Neuron (in vitro differentiated cells): ENCODE results near the gene YPEL1.

Source experiments
- H2AFZ ChIP-seq: one replicate; pipeline ENCODE4 v1.6.1; 2013; ENCODE audit warnings: low read depth, mild to moderate bottlenecking, inconsistent platforms, low read length, moderate library complexity
- H3K27me3 ChIP-seq: one replicate; pipeline ENCODE4 v1.6.1; 2013; ENCODE audit warnings: low read length; ENCODE audit not compliant: insufficient read depth
- H3K36me3 ChIP-seq: one replicate; pipeline ENCODE4 v1.6.1; 2013; ENCODE audit warnings: low read length; ENCODE audit not compliant: insufficient read depth
- H3K4me1 ChIP-seq: one replicate; pipeline ENCODE4 v1.6.1; 2013; ENCODE audit warnings: low read length; ENCODE audit not compliant: insufficient read depth
- H3K4me3 ChIP-seq: 2 replicates; pipeline ENCODE4 v1.5.1; 2013; ENCODE audit warnings: mild to moderate bottlenecking, low read length, moderate library complexity
- H3K9me3 ChIP-seq: one replicate; pipeline ENCODE4 v1.6.1; 2013; ENCODE audit warnings: low read length

Gene YPEL1

GRCh38 chr22:21710156-21710555 lies 25.4 kb downstream of the YPEL1 start:
- H2AFZ ChIP-seq = no peak overlapping the region
- H3K36me3 ChIP-seq = peaks cover 36% of the 10 kb centered on the region
- peaks cover 4% of the 10 kb centered on the region for H3K4me1 ChIP-seq
- H3K4me3 ChIP-seq = no peak overlapping the region
- no peaks in the 10 kb centered on the region for H3K9me3 ChIP-seq
- H3K27me3 ChIP-seq = no peaks in the 10 kb centered on the region

- Histone ChIP-seq H3K27me3 (no peaks in the 10 kb centered on the region), H2AFZ (no peak overlapping the region), H3K9me3 (no peaks in the 10 kb centered on the region), H3K4me3 (no peak overlapping the region), H3K36me3 (peaks cover 41% of the 10 kb centered on the region), H3K4me1 (peaks cover 4% of the 10 kb centered on the region)
Observed at GRCh38 chr22:21709688-21710087, 25.9 kb downstream of the YPEL1 start.

DNA sequence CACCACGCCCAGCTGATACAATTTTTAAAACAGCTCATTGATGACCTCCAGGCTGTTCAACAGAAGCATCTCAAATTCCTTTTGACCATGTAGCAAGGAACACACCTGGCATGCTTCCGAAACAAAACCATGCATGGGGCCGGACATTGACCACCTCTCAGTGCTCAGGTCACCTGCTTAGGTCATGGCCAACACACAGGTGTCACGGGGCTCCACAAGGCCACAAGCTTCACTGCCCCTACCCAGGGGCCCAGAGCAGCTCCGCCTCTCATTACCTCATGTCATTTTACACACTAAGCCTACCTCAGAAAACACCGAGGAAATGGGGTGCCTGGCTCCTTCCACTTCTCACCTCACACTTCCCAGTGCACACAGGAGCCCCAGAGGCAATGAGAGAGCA lies 26.6 kb downstream of the YPEL1 start:
- Histone ChIP-seq H3K36me3 (peaks cover 38% of the 10 kb centered on the region), H3K4me1 (no peaks in the 10 kb centered on the region), H3K9me3 (no peaks in the 10 kb centered on the region), H3K4me3 (no peak overlapping the region), H2AFZ (no peak overlapping the region), H3K27me3 (no peaks in the 10 kb centered on the region)

DNA sequence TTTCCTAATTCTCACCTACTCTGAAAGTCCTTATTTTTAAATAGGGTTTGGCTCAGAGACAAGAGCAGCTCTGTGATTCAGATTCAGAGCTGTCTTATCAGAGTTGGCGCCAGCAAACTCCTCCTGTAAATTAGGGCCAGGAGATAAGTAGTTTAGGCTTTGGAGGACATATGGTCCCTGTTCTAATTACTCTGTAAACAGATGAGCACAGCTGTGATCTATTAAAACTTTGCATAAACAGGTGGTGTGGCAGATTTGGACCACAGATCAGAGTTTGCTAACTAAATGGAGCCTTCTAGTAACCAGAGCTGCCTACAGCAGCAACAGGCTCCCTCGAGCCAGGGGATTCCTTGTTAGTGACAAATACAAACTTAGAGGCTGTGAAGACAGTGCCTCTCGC lies 27.9 kb downstream of the YPEL1 start:
- Histone ChIP-seq H2AFZ (no peak overlapping the region), H3K27me3 (no peaks in the 10 kb centered on the region), H3K9me3 (no peaks in the 10 kb centered on the region), H3K4me1 (no peaks in the 10 kb centered on the region), H3K4me3 (no peak overlapping the region), H3K36me3 (peaks cover 48% of the 10 kb centered on the region)

- H2AFZ ChIP-seq = no peak overlapping the region
- H3K4me1 ChIP-seq = no peaks in the 10 kb centered on the region
- no peaks in the 10 kb centered on the region for H3K27me3 ChIP-seq
- H3K4me3 ChIP-seq = no peak overlapping the region
- H3K9me3 ChIP-seq = no peaks in the 10 kb centered on the region
- peaks cover 61% of the 10 kb centered on the region for H3K36me3 ChIP-seq
Observed at GRCh38 chr22:21703684-21704316, 31.8 kb downstream of the YPEL1 start.

DNA sequence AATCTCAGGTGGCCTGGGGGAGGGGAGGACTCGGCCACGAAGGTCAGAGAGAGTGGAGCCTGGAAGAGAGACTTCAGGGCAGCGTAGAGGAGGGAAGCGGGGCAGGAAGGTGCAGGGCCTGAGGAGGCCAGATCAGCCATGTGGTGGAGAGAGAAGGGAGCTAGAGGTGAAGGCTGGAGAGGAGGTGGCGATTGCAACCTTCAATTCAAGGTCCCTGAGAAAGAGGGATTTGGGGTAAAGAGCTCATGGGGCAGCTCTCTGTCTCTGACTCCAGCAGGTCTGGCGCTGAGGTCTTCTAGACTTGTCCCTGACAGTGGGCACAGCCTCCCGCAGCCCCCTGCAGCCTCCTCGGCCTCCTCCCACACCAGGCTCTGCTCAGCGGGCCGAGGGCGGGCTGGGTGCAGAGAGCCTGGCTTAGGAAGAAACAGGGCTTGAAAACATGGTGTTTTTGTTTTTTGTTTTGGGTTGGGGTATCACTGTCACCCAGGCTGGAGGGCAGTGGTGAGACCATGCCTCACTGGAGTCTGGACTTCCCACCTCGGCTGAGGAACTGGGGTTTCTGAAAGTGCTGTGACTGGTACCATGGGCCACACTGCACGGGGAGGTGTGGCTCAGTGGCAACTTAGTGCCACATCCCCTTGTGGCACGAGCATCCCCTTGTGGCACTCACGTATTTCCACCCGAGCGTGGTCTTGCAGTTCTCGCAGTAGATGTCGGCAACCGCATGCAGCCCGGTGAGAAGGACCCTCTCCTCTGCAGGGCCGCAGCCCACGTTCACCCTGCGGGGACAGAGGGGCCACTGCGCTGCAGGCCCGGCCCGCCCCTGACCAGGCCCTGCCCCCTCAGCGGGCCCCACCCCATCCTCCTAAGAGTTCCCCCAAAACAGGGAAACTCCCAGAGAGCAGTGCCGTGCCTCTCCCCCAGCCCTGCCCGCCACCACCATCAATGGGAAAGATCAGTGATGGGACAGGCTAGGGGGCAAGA lies 32.6 kb downstream of the YPEL1 start:
- H2AFZ ChIP-seq = no peak overlapping the region
- H3K9me3 ChIP-seq = no peaks in the 10 kb centered on the region
- H3K4me3 ChIP-seq = no peak overlapping the region
- no peaks in the 10 kb centered on the region for H3K4me1 ChIP-seq
- peaks cover 66% of the 10 kb centered on the region for H3K36me3 ChIP-seq
- no peaks in the 10 kb centered on the region for H3K27me3 ChIP-seq

- no peaks in the 10 kb centered on the region for H3K4me1 ChIP-seq
- H3K36me3 ChIP-seq = peaks cover 68% of the 10 kb centered on the region
- no peak overlapping the region for H2AFZ ChIP-seq
- no peaks in the 10 kb centered on the region for H3K9me3 ChIP-seq
- H3K4me3 ChIP-seq = no peak overlapping the region
- no peaks in the 10 kb centered on the region for H3K27me3 ChIP-seq
Observed at GRCh38 chr22:21702094-21702493, 33.5 kb downstream of the YPEL1 start.

- Histone ChIP-seq H3K36me3 (peaks cover 71% of the 10 kb centered on the region), H3K4me1 (no peaks in the 10 kb centered on the region), H3K27me3 (no peaks in the 10 kb centered on the region), H2AFZ (no peak overlapping the region), H3K4me3 (no peak overlapping the region), H3K9me3 (no peaks in the 10 kb centered on the region)
Observed at GRCh38 chr22:21701384-21701971, 34.1 kb downstream of the YPEL1 start.

DNA sequence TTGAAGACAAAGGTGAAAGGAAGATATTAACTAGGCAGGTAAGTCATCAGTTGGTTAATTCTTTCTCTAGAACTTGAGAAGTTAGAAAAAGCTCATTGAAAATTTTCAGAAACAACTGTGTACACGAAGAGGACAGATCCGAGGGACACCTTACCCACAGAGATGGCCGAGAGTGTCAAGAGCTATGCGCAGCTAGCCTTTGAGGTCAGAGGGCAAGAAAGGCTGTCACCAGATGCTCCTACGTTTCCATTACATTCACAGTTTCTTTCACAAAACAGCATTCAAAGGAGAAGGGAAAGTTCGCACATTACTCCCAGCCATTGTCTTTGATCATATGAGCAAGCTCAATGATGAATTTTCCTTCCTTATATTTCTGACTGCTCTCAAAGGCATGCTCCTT lies 34.8 kb downstream of the YPEL1 start:
- H3K4me1 ChIP-seq = no peaks in the 10 kb centered on the region
- H3K36me3 ChIP-seq = peaks cover 78% of the 10 kb centered on the region
- no peaks in the 10 kb centered on the region for H3K9me3 ChIP-seq
- no peak overlapping the region for H3K4me3 ChIP-seq
- H3K27me3 ChIP-seq = no peaks in the 10 kb centered on the region
- H2AFZ ChIP-seq = no peak overlapping the region

GRCh38 chr22:21699643-21700042 lies 36.0 kb downstream of the YPEL1 start:
- H3K9me3 ChIP-seq = no peaks in the 10 kb centered on the region

DNA sequence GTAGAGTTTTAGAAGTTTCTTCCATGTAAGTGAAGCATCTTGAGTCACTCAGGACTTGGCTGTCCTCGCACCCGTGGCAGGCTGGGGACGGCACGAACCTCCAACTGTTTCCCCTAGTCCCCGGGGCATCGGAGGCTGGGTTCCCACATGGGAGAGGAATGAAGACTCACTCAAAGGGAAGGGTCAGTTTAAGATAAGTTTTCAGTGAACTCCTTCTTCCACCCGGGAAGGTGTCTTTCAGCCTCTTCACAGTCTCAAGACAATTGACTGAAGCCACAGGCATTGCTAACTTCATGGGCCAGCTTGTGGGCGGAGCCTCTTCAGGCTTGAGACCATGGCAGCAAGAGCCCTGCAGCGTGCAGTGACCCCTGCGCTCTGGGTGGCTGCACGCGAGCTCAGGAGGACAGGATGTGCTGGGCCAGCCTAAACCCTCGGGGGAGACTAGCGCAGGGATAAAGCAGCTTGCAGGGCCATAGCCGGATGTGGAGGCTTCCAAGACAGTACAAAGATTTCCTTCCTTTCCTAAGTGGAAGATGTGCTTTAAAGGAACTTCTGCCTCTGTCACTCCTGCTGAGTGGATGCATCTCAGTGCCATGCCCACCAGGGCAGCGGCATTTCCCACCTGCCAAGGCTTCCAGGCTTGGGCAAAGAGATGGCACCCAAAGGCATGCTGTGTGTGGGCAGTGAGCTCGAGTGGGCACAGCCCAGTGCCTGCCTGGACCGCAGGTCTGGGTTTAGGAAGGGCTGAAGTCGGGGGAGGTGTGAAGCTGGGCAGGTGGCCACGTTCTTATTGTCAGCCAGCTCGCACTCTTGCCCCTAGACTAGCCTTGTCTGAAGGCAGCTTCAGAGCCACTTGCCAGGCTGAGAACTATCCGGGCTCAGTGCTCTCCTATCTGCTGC lies 36.9 kb downstream of the YPEL1 start:
- Histone ChIP-seq H3K4me1 (no peaks in the 10 kb centered on the region), H3K9me3 (no peaks in the 10 kb centered on the region), H3K27me3 (no peaks in the 10 kb centered on the region), H3K4me3 (no peak overlapping the region), H2AFZ (no peak overlapping the region), H3K36me3 (peaks cover 87% of the 10 kb centered on the region)

More at GRCh38 chr22:21699643-21700042, 36.0 kb downstream of the YPEL1 start:
- H3K36me3 ChIP-seq = peaks cover 82% of the 10 kb centered on the region
- no peak overlapping the region for H3K4me3 ChIP-seq
- no peaks in the 10 kb centered on the region for H3K4me1 ChIP-seq
- H2AFZ ChIP-seq = no peak overlapping the region
- H3K27me3 ChIP-seq = no peaks in the 10 kb centered on the region

GRCh38 chr22:21697880-21698279 lies 37.7 kb downstream of the YPEL1 start:
- no peak overlapping the region for H2AFZ ChIP-seq
- peaks cover 88% of the 10 kb centered on the region for H3K36me3 ChIP-seq
- no peaks in the 10 kb centered on the region for H3K4me1 ChIP-seq
- H3K4me3 ChIP-seq = no peak overlapping the region
- no peaks in the 10 kb centered on the region for H3K9me3 ChIP-seq
- no peaks in the 10 kb centered on the region for H3K27me3 ChIP-seq
